SU-DHL-6 (cell line): ENCODE data around the gene MCMBP.

Experiments used
- H2AFZ ChIP-seq: fragments of 200-600 bp; sonication (generic); 2 replicates; pipeline ENCODE4 v1.6.1; 2014; ENCODE audit warnings: low read depth, mild to moderate bottlenecking, moderate library complexity, mixed read lengths, antibody characterized with exemption, low read length; ENCODE audit not compliant: severe bottlenecking
- H3F3A ChIP-seq: fragments of 200-600 bp; shearing (Covaris generic); 2 replicates; pipeline ENCODE4 v1.6.0; 2016; ENCODE audit warnings: antibody characterized with exemption, mild to moderate bottlenecking; ENCODE audit not compliant: insufficient read depth
- H3K27ac ChIP-seq: fragments of 200-600 bp; sonication (generic); 2 replicates; pipeline ENCODE4 v1.5.1; 2016; ENCODE audit warnings: low read depth, mild to moderate bottlenecking, low read length, moderate library complexity, mixed read lengths
- H3K27me3 ChIP-seq: fragments of 200-600 bp; sonication (generic), shearing (Covaris generic); 2 replicates; pipeline ENCODE4 v1.6.0; 2014; ENCODE audit warnings: mild to moderate bottlenecking, low read length
- H3K36me3 ChIP-seq: fragments of 200-600 bp; sonication (generic); 2 replicates; pipeline ENCODE4 v1.6.1; 2014; ENCODE audit warnings: mild to moderate bottlenecking, low read length, mixed read lengths
- H3K4me2 ChIP-seq: fragments of 300-600, 200-600 bp; shearing (Covaris generic), sonication (generic); 2 replicates; pipeline ENCODE4 v1.6.0; 2014; ENCODE audit warnings: low read length, low read depth, mild to moderate bottlenecking; ENCODE audit not compliant: poor library complexity, severe bottlenecking
- H3K4me3 ChIP-seq: fragments of 200-600 bp; sonication (generic); 2 replicates; pipeline ENCODE4 v1.5.1; 2014; ENCODE audit warnings: antibody characterized with exemption, low read length, mild to moderate bottlenecking, mixed read lengths; ENCODE audit not compliant: insufficient read depth, poor library complexity, severe bottlenecking
- H3K79me2 ChIP-seq: fragments of 200-600 bp; sonication (generic); 2 replicates; pipeline ENCODE4 v1.6.1; 2014; ENCODE audit warnings: mild to moderate bottlenecking, low read length, moderate library complexity; ENCODE audit not compliant: insufficient read depth
- H3K9ac ChIP-seq: fragments of 200-600 bp; sonication (generic); 2 replicates; pipeline ENCODE4 v1.7.0; 2014; ENCODE audit warnings: mild to moderate bottlenecking, low read length
- H3K9me2 ChIP-seq: fragments of 200-600 bp; sonication (generic); replicated peaks from 2 replicates; pipeline ENCODE4 v1.6.1; 2014; ENCODE audit warnings: low read length; ENCODE audit not compliant: insufficient read depth
- H3K9me3 ChIP-seq: fragments of 200-600 bp; sonication (generic); 2 replicates; pipeline ENCODE4 v1.6.1; 2014; ENCODE audit warnings: low read length, mixed read lengths; ENCODE audit not compliant: insufficient read depth
- H4K20me1 ChIP-seq: fragments of 200-600 bp; sonication (generic); 2 replicates; pipeline ENCODE4 v1.6.1; 2014; ENCODE audit warnings: low read depth, mild to moderate bottlenecking, antibody characterized with exemption, low read length, moderate library complexity, mixed read lengths
- CTCF ChIP-seq: fragments of 200-600 bp; sonication (generic); IDR thresholded peaks from one replicate; pipeline ENCODE4 v1.5.1; 2017; ENCODE audit warnings: antibody characterized with exemption, mild to moderate bottlenecking, low read length, moderate library complexity; ENCODE audit not compliant: insufficient read depth, poor library complexity, severe bottlenecking
- EZH2phosphoT487 ChIP-seq: fragments of 200-600 bp; sonication (generic), shearing (Covaris generic); conservative IDR thresholded peaks from 2 replicates; pipeline ENCODE4 v1.6.1; 2018; ENCODE audit warnings: mild to moderate bottlenecking, antibody characterized with exemption, low read length, moderate library complexity, mixed read lengths

MCMBP gene

GRCh38 chr10:119832951-119833350 lies 39.7 kb downstream of the MCMBP start:
- no peaks in the 10 kb centered on the region for H3K9me2 ChIP-seq
- no peaks in the 10 kb centered on the region for H3K27me3 ChIP-seq
- no peaks in the 10 kb centered on the region for H4K20me1 ChIP-seq
- H3K9me3 ChIP-seq = no peaks in the 10 kb centered on the region
- no peak overlapping the region for H3K9ac ChIP-seq
- H3F3A ChIP-seq = peaks cover 5% of the 10 kb centered on the region
- TF ChIP-seq CTCF (no peak), EZH2phosphoT487 (no peak)
- H3K4me3 ChIP-seq = no peak overlapping the region
- no peaks in the 10 kb centered on the region for H3K79me2 ChIP-seq
- no peak overlapping the region for H3K27ac ChIP-seq
- H3K36me3 ChIP-seq = peaks cover 57% of the 10 kb centered on the region
- no peak overlapping the region for H2AFZ ChIP-seq
- no peak overlapping the region for H3K4me2 ChIP-seq

- TF ChIP-seq CTCF (no peak), EZH2phosphoT487 (no peak)
Observed at GRCh38 chr10:119831656-119832055, 41.0 kb downstream of the MCMBP start.

GRCh38 chr10:119830851-119831250 lies 41.8 kb downstream of the MCMBP start:
- Histone ChIP-seq H3K9me3 (no peaks in the 10 kb centered on the region), H2AFZ (no peak overlapping the region), H4K20me1 (no peaks in the 10 kb centered on the region), H3K9me2 (no peaks in the 10 kb centered on the region), H3K36me3 (peaks cover 54% of the 10 kb centered on the region), H3K79me2 (no peaks in the 10 kb centered on the region), H3K4me2 (no peak overlapping the region), H3K4me3 (no peak overlapping the region), H3K27ac (no peak overlapping the region), H3F3A (peaks cover 5% of the 10 kb centered on the region), H3K9ac (no peak overlapping the region), H3K27me3 (no peaks in the 10 kb centered on the region)
- TF ChIP-seq CTCF (no peak), EZH2phosphoT487 (no peak)

More at GRCh38 chr10:119831656-119832055, 41.0 kb downstream of the MCMBP start:
- Histone ChIP-seq H3F3A (peaks cover 5% of the 10 kb centered on the region), H3K79me2 (no peaks in the 10 kb centered on the region), H3K9ac (no peak overlapping the region), H3K27ac (no peak overlapping the region), H3K4me2 (no peak overlapping the region), H4K20me1 (no peaks in the 10 kb centered on the region), H3K27me3 (no peaks in the 10 kb centered on the region), H3K9me3 (no peaks in the 10 kb centered on the region), H3K9me2 (no peaks in the 10 kb centered on the region), H3K36me3 (peaks cover 54% of the 10 kb centered on the region), H3K4me3 (no peak overlapping the region), H2AFZ (no peak overlapping the region)
